Osteoblast (primary cell): ENCODE measurements around the gene PRRT1B. TPM values are rescaled to one million over a fixed set of nuclear protein-coding genes. Genes with fewer than 3 reads are reported as not detected.

Experiments
- DNase-seq: peaks from one replicate; pipeline ENCODE4 v3.0.0; 2011; ENCODE audit warnings: low spot score, mixed read lengths; ENCODE audit not compliant: insufficient read length; ENCODE audit errors: missing footprints
- H2AFZ ChIP-seq: 2 replicates; pipeline ENCODE4 v1.6.0; 2011; ENCODE audit warnings: mild to moderate bottlenecking, low read length
- H3K27ac ChIP-seq: 2 replicates; pipeline ENCODE4 v1.5.1; 2011; ENCODE audit warnings: mild to moderate bottlenecking, low read depth, low read length, moderate library complexity
- H3K27me3 ChIP-seq: 2 replicates; pipeline ENCODE4 v1.6.0; 2012; ENCODE audit warnings: mild to moderate bottlenecking, control low read depth, inconsistent platforms, low read length, moderate library complexity; ENCODE audit not compliant: insufficient read depth
- H3K36me3 ChIP-seq: 2 replicates; pipeline ENCODE4 v1.5.1; 2011; ENCODE audit warnings: mild to moderate bottlenecking, low read length, control low read depth, moderate library complexity; ENCODE audit not compliant: insufficient read depth
- H3K4me1 ChIP-seq: 2 replicates; pipeline ENCODE4 v1.5.1; 2011; ENCODE audit warnings: mild to moderate bottlenecking, low read length, control low read depth, moderate library complexity; ENCODE audit not compliant: insufficient read depth
- H3K4me2 ChIP-seq: 2 replicates; pipeline ENCODE4 v1.6.0; 2011; ENCODE audit warnings: mild to moderate bottlenecking, low read length; ENCODE audit not compliant: insufficient read depth
- H3K4me3 ChIP-seq: fragments of 200-600 bp; sonication (generic); 3 replicates; pipeline ENCODE4 v1.5.1; 2012; ENCODE audit warnings: mild to moderate bottlenecking, low read length, inconsistent platforms; ENCODE audit not compliant: insufficient read depth
- H3K79me2 ChIP-seq: 2 replicates; pipeline ENCODE4 v1.6.0; 2012; ENCODE audit warnings: mild to moderate bottlenecking, low read length, control low read depth, inconsistent platforms; ENCODE audit not compliant: insufficient read depth
- H3K9me3 ChIP-seq: 2 replicates; pipeline ENCODE4 v1.5.1; 2011; ENCODE audit warnings: low read depth, low read length, control low read depth
- H4K20me1 ChIP-seq: 2 replicates; pipeline ENCODE4 v1.6.0; 2012; ENCODE audit warnings: mild to moderate bottlenecking, low read length, control low read depth; ENCODE audit not compliant: insufficient read depth
- CTCF ChIP-seq: IDR thresholded peaks from 2 replicates; pipeline ENCODE4 v1.5.1; 2011; ENCODE audit warnings: mild to moderate bottlenecking, low read depth, low read length, moderate library complexity; ENCODE audit errors: extremely low read depth
- total RNA-seq: library from RNA; depleted of rRNA; stranded (reverse); fragments of >200 nt; gene quantifications from 2 replicates; pipeline ENCODE4 v1.2.3, GENCODE V29; 2012

The PRRT1B gene
- total RNA-seq, 1 donor, result not detected

GRCh38 chr9:131575946-131576853 is 30.9 kb downstream of the PRRT1B start:
- Histone ChIP-seq H3K79me2 (no peaks in the 10 kb centered on the region), H4K20me1 (no peaks in the 10 kb centered on the region), H3K4me2 (no peak overlapping the region), H3K27me3 (no peaks in the 10 kb centered on the region), H3K27ac (no peak overlapping the region), H3K36me3 (peaks cover 5% of the 10 kb centered on the region), H3K4me1 (no peaks in the 10 kb centered on the region), H3K4me3 (no peak overlapping the region), H3K9me3 (no peaks in the 10 kb centered on the region), H2AFZ (no peak overlapping the region)
- peak; percentile 45 for DNase-seq
- TF ChIP-seq CTCF, result no peak

GRCh38 chr9:131577005-131578000 is 32.0 kb downstream of the PRRT1B start:
- no peak overlapping the region for H2AFZ ChIP-seq
- DNase-seq, result peak; percentile 65
- H3K27ac ChIP-seq, result no peak overlapping the region
- TF ChIP-seq CTCF, result no peak
- H3K4me3 ChIP-seq, result no peak overlapping the region
- H3K36me3 ChIP-seq, result peaks cover 8% of the 10 kb centered on the region
- H3K79me2 ChIP-seq, result no peaks in the 10 kb centered on the region
- no peaks in the 10 kb centered on the region for H3K4me1 ChIP-seq
- no peaks in the 10 kb centered on the region for H4K20me1 ChIP-seq
- no peak overlapping the region for H3K4me2 ChIP-seq
- H3K9me3 ChIP-seq, result no peaks in the 10 kb centered on the region
- H3K27me3 ChIP-seq, result no peaks in the 10 kb centered on the region

- H2AFZ ChIP-seq, result no peak overlapping the region
- H3K4me2 ChIP-seq, result no peak overlapping the region
- no peak overlapping the region for H3K27ac ChIP-seq
- peaks cover 8% of the 10 kb centered on the region for H3K36me3 ChIP-seq
- H3K79me2 ChIP-seq, result no peaks in the 10 kb centered on the region
- H3K4me3 ChIP-seq, result no peak overlapping the region
- DNase-seq, result peak; percentile 62
- no peaks in the 10 kb centered on the region for H3K27me3 ChIP-seq
- no peaks in the 10 kb centered on the region for H3K9me3 ChIP-seq
- TF ChIP-seq CTCF, result no peak
- no peaks in the 10 kb centered on the region for H3K4me1 ChIP-seq
- no peaks in the 10 kb centered on the region for H4K20me1 ChIP-seq
These were observed 32.7 kb downstream of the PRRT1B start for GRCh38 chr9:131578021-131578420.
